RPMI8226 (cell line): Measurements from ENCODE around the gene IL27RA.

Experiments
- DNase-seq: peaks from one replicate; pipeline ENCODE4 v3.0.0-alpha.2; 2015

IL27RA gene

GRCh38 chr19:14031719-14032480, at the start of gene IL27RA:
Gene IL27RA, plus strand, starts transcription at chr19:14031762. Its CDS starts 111 bp downstream, at chr19:14031873.
- DNase-seq = peak; percentile 71

- no peak for DNase-seq
Observed at GRCh38 chr19:13981988-13982501, 49.5 kb upstream of the IL27RA start.

- no peak for DNase-seq
Observed at GRCh38 chr19:13982773-13983172, 48.8 kb upstream of the IL27RA start.

GRCh38 chr19:13983213-13983889, 48.2 kb upstream of the IL27RA start:
- no peak for DNase-seq

- DNase-seq = no peak
Observed at GRCh38 chr19:13984186-13984585, 47.4 kb upstream of the IL27RA start.

GRCh38 chr19:13984875-13985741, 46.5 kb upstream of the IL27RA start:
- no peak for DNase-seq

- no peak for DNase-seq
Observed at GRCh38 chr19:13985771-13986347, 45.7 kb upstream of the IL27RA start.

GRCh38 chr19:13986348-13986904, 45.1 kb upstream of the IL27RA start:
- peak; percentile 91 for DNase-seq

GRCh38 chr19:13987101-13987890, 44.3 kb upstream of the IL27RA start:
- no peak for DNase-seq

GRCh38 chr19:13989487-13989886, 42.1 kb upstream of the IL27RA start:
- no peak for DNase-seq

GRCh38 chr19:13990085-13990484, 41.5 kb upstream of the IL27RA start:
- no peak for DNase-seq

- no peak for DNase-seq
Observed at GRCh38 chr19:13992025-13992424, 39.5 kb upstream of the IL27RA start.

- DNase-seq = no peak
Observed at GRCh38 chr19:13993590-13994300, 37.8 kb upstream of the IL27RA start.

- no peak for DNase-seq
Observed at GRCh38 chr19:13995017-13995728, 36.4 kb upstream of the IL27RA start.

- no peak for DNase-seq
Observed at GRCh38 chr19:13995878-13996765, 35.4 kb upstream of the IL27RA start.

- DNase-seq = no peak
Observed at GRCh38 chr19:13996928-13997630, 34.5 kb upstream of the IL27RA start.

- DNase-seq = no peak
Observed at GRCh38 chr19:13997631-13997962, 34.0 kb upstream of the IL27RA start.

- no peak for DNase-seq
Observed at GRCh38 chr19:13998426-13998825, 33.1 kb upstream of the IL27RA start.

GRCh38 chr19:13999085-13999484, 32.5 kb upstream of the IL27RA start:
- DNase-seq = no peak
